Stimulated activated memory B cell treated with anti-CD40 and anti-IgM and Interleukin-4, amounts not matched to agents 10 μg/mL and 1 μg/mL and 100 μg/mL, for 72 hours (primary cell): ENCODE results near the gene LRRC47.

ENCODE experiments used
- ATAC-seq: fragments of 150-1000 bp; cut with Tn5 transposase; 2 replicates; pipeline ENCODE4 v1.10.0; 2021
- H3K27ac Mint-ChIP-seq: one replicate; pipeline ENCODE4 v1.8.0; 2022; ENCODE audit warnings: mild to moderate bottlenecking, mixed read lengths
- H3K27me3 Mint-ChIP-seq: one replicate; pipeline ENCODE4 v1.8.0; 2022; ENCODE audit warnings: mixed read lengths
- H3K36me3 Mint-ChIP-seq: one replicate; pipeline ENCODE4 v1.8.0; 2022; ENCODE audit warnings: mixed read lengths
- H3K4me1 Mint-ChIP-seq: one replicate; pipeline ENCODE4 v1.8.0; 2022; ENCODE audit warnings: mixed read lengths
- H3K4me3 Mint-ChIP-seq: one replicate; pipeline ENCODE4 v1.8.0; 2022; ENCODE audit warnings: mild to moderate bottlenecking, moderate library complexity, mixed read lengths
- H3K9me3 Mint-ChIP-seq: one replicate; pipeline ENCODE4 v1.8.0; 2022; ENCODE audit warnings: mixed read lengths

The LRRC47 gene

GRCh38 chr1:3743421-3743820 is 52.9 kb downstream of the LRRC47 start:
- Mint-ChIP-seq H3K36me3 (peaks cover 11% of the 10 kb centered on the region), H3K27ac (no peak overlapping the region), H3K27me3 (no peaks in the 10 kb centered on the region), H3K9me3 (no peaks in the 10 kb centered on the region), H3K4me3 (no peak overlapping the region), H3K4me1 (peaks cover 39% of the 10 kb centered on the region)
- ATAC-seq, result no peak

GRCh38 chr1:3742439-3743298 is 53.6 kb downstream of the LRRC47 start:
- H3K27ac Mint-ChIP-seq, result no peak overlapping the region
- H3K9me3 Mint-ChIP-seq, result no peaks in the 10 kb centered on the region
- H3K27me3 Mint-ChIP-seq, result no peaks in the 10 kb centered on the region
- peaks cover 11% of the 10 kb centered on the region for H3K36me3 Mint-ChIP-seq
- no peak for ATAC-seq
- peaks cover 32% of the 10 kb centered on the region for H3K4me1 Mint-ChIP-seq
- no peak overlapping the region for H3K4me3 Mint-ChIP-seq

GRCh38 chr1:3741566-3742438 is 54.5 kb downstream of the LRRC47 start:
- H3K36me3 Mint-ChIP-seq, result peaks cover 11% of the 10 kb centered on the region
- no peaks in the 10 kb centered on the region for H3K9me3 Mint-ChIP-seq
- H3K4me3 Mint-ChIP-seq, result no peak overlapping the region
- ATAC-seq, result no peak
- peaks cover 30% of the 10 kb centered on the region for H3K4me1 Mint-ChIP-seq
- no peak overlapping the region for H3K27ac Mint-ChIP-seq
- H3K27me3 Mint-ChIP-seq, result no peaks in the 10 kb centered on the region

- H3K27ac Mint-ChIP-seq, result no peak overlapping the region
- H3K4me1 Mint-ChIP-seq, result peaks cover 19% of the 10 kb centered on the region
- H3K36me3 Mint-ChIP-seq, result peaks cover 11% of the 10 kb centered on the region
- no peaks in the 10 kb centered on the region for H3K9me3 Mint-ChIP-seq
- ATAC-seq, result no peak
- no peak overlapping the region for H3K4me3 Mint-ChIP-seq
- H3K27me3 Mint-ChIP-seq, result no peaks in the 10 kb centered on the region
These were observed 55.5 kb downstream of the LRRC47 start for GRCh38 chr1:3740752-3741151.

- Mint-ChIP-seq H3K9me3 (no peaks in the 10 kb centered on the region), H3K27ac (no peak overlapping the region), H3K36me3 (peaks cover 6% of the 10 kb centered on the region)
These were observed 56.3 kb downstream of the LRRC47 start for GRCh38 chr1:3740042-3740441.

GRCh38 chr1:3738943-3739342 is 57.4 kb downstream of the LRRC47 start:
- Mint-ChIP-seq H3K27me3 (no peaks in the 10 kb centered on the region), H3K4me3 (no peak overlapping the region), H3K36me3 (peaks cover 6% of the 10 kb centered on the region), H3K9me3 (no peaks in the 10 kb centered on the region), H3K27ac (no peak overlapping the region), H3K4me1 (peaks cover 6% of the 10 kb centered on the region)
- no peak for ATAC-seq

More at GRCh38 chr1:3740042-3740441, 56.3 kb downstream of the LRRC47 start:
- H3K4me1 Mint-ChIP-seq, result peaks cover 12% of the 10 kb centered on the region
- H3K4me3 Mint-ChIP-seq, result no peak overlapping the region
- no peak for ATAC-seq
- no peaks in the 10 kb centered on the region for H3K27me3 Mint-ChIP-seq

- peaks cover 4% of the 10 kb centered on the region for H3K36me3 Mint-ChIP-seq
- ATAC-seq, result no peak
- no peaks in the 10 kb centered on the region for H3K27me3 Mint-ChIP-seq
- peaks cover 4% of the 10 kb centered on the region for H3K4me1 Mint-ChIP-seq
- H3K9me3 Mint-ChIP-seq, result no peaks in the 10 kb centered on the region
- no peak overlapping the region for H3K4me3 Mint-ChIP-seq
- H3K27ac Mint-ChIP-seq, result no peak overlapping the region
These were observed 59.6 kb downstream of the LRRC47 start for GRCh38 chr1:3736708-3737107.

- Mint-ChIP-seq H3K9me3 (no peaks in the 10 kb centered on the region), H3K4me1 (no peaks in the 10 kb centered on the region), H3K27ac (no peak overlapping the region), H3K4me3 (no peak overlapping the region), H3K36me3 (no peaks in the 10 kb centered on the region), H3K27me3 (no peaks in the 10 kb centered on the region)
- ATAC-seq, result no peak
These were observed 60.2 kb downstream of the LRRC47 start for GRCh38 chr1:3736131-3736561.

GRCh38 chr1:3735688-3736087 is 60.6 kb downstream of the LRRC47 start:
- H3K27me3 Mint-ChIP-seq, result no peaks in the 10 kb centered on the region
- no peaks in the 10 kb centered on the region for H3K4me1 Mint-ChIP-seq
- H3K4me3 Mint-ChIP-seq, result no peak overlapping the region
- ATAC-seq, result no peak
- no peaks in the 10 kb centered on the region for H3K36me3 Mint-ChIP-seq
- H3K27ac Mint-ChIP-seq, result no peak overlapping the region
- H3K9me3 Mint-ChIP-seq, result no peaks in the 10 kb centered on the region

- Mint-ChIP-seq H3K4me3 (no peak overlapping the region), H3K4me1 (no peaks in the 10 kb centered on the region), H3K27me3 (no peaks in the 10 kb centered on the region), H3K9me3 (no peaks in the 10 kb centered on the region), H3K27ac (no peak overlapping the region), H3K36me3 (no peaks in the 10 kb centered on the region)
- no peak for ATAC-seq
These were observed 61.1 kb downstream of the LRRC47 start for GRCh38 chr1:3735027-3735681.

- Mint-ChIP-seq H3K9me3 (no peaks in the 10 kb centered on the region), H3K27ac (no peak overlapping the region), H3K36me3 (no peaks in the 10 kb centered on the region), H3K27me3 (no peaks in the 10 kb centered on the region), H3K4me1 (no peaks in the 10 kb centered on the region), H3K4me3 (no peak overlapping the region)
- ATAC-seq, result no peak
These were observed 61.7 kb downstream of the LRRC47 start for GRCh38 chr1:3734602-3735001.

- H3K4me1 Mint-ChIP-seq, result no peaks in the 10 kb centered on the region
- no peaks in the 10 kb centered on the region for H3K36me3 Mint-ChIP-seq
- no peaks in the 10 kb centered on the region for H3K9me3 Mint-ChIP-seq
These were observed 62.3 kb downstream of the LRRC47 start for GRCh38 chr1:3733883-3734589.

GRCh38 chr1:3733094-3733882 is 63.0 kb downstream of the LRRC47 start:
- ATAC-seq, result no peak
- no peaks in the 10 kb centered on the region for H3K36me3 Mint-ChIP-seq
- no peak overlapping the region for H3K4me3 Mint-ChIP-seq
- no peaks in the 10 kb centered on the region for H3K9me3 Mint-ChIP-seq
- peaks cover 12% of the 10 kb centered on the region for H3K27me3 Mint-ChIP-seq
- no peaks in the 10 kb centered on the region for H3K4me1 Mint-ChIP-seq
- H3K27ac Mint-ChIP-seq, result no peak overlapping the region

More at GRCh38 chr1:3733883-3734589, 62.3 kb downstream of the LRRC47 start:
- Mint-ChIP-seq H3K27me3 (peaks cover 4% of the 10 kb centered on the region), H3K4me3 (no peak overlapping the region), H3K27ac (no peak overlapping the region)
- no peak for ATAC-seq

- no peak for ATAC-seq
- no peaks in the 10 kb centered on the region for H3K4me1 Mint-ChIP-seq
- H3K9me3 Mint-ChIP-seq, result no peaks in the 10 kb centered on the region
These were observed 63.7 kb downstream of the LRRC47 start for GRCh38 chr1:3732434-3733093.

More at GRCh38 chr1:3732434-3733093, 63.7 kb downstream of the LRRC47 start:
- Mint-ChIP-seq H3K27ac (no peak overlapping the region), H3K27me3 (peaks cover 12% of the 10 kb centered on the region), H3K36me3 (no peaks in the 10 kb centered on the region), H3K4me3 (no peak overlapping the region)
